Dedifferentiated amniotic fluid mesenchymal stem cell (primary cell): ENCODE data around the gene FAM228B.
"Not testable (repeated sequence)": the region's sequence is repeated elsewhere in the genome, so short reads cannot be mapped to it uniquely, and the experiment has no call there.

Experiments
- DNase-seq: peaks from one replicate; pipeline ENCODE4 v3.0.0-alpha.2; 2016; ENCODE audit errors: extremely low spot score

The FAM228B gene

GRCh38 chr2:24123195-24123921 lies at the start of gene FAM228B, which contains the start of gene PFN4:
Gene FAM228B (plus strand): TSS chr2:24123469. CDS start chr2:24124362, 893 bp downstream.
Gene PFN4 (minus strand): TSS chr2:24123334. CDS start chr2:24122535, 799 bp downstream.
- DNase-seq = peak; percentile 68

DNA sequence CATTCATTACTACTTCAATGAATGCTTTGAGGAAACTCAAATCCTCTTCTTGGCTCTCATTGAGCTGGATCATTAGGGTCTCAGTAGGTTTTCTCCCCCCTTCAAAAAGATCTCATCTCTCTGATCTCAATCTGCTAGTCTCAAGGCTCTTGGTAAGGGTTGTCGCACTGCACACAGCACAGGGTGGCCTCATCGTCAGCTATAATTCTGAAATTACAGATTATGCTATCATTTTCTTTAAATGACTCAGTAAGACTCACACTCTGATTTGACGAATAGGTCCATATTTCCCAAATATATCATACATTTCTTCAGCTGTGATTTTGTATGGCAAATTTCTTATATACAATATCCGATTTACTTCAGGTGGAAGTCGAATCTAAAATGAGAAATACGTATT lies 49.5 kb upstream of the FAM228B start:
- DNase-seq = no peak

DNA sequence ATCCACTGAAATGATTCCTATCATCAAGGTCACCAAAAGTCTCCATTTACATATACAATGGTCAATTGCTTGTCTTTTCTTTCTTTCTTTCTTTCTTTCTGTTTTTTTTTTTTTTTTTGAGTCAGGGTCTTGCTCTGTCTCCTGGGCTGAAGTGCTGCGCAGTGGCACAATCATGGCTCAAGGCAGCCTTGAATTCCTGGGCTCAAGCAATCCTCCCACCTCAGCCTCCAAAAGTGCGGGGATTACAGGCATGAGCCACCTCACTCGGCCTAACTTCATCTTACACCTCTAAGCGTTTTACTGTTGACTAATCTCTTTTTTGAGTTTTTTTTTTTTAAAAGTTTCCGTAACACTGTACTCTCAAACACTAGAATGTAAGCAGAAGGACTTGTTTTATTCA lies 48.0 kb upstream of the FAM228B start:
- DNase-seq = no peak

DNA sequence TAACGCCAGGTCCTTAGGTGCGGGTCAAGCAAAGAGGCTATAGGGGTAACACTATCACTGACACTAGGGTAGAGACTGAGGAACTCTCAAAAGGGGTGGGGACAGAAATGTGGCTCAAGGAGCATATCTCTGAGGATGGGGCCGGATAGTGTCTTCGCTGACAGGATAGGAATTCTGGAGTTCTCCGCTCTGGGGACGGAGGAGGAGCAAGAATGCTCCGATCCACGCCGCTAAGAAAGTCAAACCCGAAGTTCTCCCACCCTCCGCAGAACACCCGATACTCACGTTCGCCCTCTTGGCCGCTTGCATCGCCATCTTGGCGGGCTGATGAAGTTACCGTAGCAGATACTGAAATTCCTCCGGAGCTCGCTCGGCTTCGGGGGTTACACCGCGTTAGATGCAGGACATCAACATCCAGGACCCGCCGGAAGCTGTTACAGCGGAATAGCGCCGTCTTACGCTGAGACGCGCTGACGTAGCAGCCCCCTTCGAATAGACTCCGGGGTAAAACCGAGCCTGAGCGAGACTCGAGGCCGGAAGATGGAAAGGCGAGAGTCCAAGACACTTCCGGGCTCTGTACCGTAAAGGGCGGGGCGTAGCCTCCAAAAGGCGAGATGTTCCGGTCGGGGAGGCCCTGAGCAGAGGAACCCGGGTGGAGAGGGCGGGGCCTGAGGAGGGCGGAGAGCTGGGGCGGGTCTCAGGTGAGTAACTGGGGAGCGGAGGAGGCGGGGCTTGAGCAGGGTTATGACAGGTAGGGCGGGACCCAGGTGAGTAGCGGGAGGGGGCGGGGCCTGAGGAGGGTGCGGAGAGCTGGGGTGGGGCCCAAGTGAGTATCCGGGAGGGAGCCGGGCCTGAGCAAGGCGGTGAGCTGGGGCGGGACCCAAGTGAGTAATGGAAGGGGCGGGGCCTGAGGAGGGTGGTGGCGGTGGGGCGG lies 47.1 kb upstream of the FAM228B start, which contains the start of gene SF3B6:
Gene SF3B6 (minus strand): TSS at position 412 of the 934 bp plus-strand sequence. CDS start 97 bp downstream, at position 315.
- DNase-seq = peak; percentile 97

DNA sequence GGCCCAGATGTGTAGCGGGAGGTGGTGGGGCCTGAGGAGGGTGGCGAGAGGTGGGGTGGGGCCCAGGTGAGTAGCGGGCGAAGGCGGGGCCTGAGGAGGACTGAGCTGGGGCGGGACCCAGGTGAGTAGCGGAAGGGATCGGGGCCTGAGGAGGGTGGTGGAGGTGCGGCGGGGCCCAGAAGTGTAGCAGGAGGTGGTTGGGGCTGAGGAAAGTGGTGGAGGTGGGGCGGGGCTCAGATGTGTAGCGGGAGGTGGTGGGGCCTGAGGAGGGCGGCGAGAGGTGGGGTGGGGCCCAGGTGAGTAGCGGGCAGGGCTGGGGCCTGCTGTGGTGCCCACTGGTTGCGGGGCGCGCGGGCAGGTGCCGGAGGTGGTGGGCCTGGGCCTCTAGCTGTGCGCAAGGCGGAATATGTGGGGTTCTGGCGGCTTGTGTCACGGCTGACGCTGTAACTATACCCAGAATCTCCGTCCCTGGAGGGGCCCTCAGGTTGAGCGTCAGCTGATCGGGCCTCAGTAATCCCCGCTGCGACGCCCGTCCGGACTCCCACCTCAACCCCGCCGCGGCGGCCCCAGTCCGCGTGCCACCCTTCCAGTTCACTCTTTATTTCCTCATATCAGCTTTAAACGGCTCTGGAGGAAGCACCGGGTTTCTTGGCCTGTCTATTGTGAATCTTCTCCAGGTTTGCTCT lies 46.3 kb upstream of the FAM228B start:
- no peak for DNase-seq

DNA sequence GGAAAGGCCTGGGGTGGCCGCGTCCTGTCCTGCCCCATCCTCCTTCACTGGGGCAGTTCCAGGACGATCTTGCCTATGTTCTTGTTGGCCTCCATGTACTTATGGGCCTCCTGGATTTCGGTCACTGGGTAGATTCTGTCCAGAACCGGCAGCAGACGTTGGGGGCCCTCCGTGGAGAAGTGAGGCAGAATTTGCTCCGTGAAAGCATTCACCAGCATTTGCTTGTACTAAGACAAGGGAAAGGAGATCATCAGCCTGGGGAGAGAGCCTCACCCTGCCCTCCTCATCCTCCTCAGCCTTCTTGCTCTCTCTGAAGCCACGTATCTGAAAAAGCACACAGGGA lies 45.8 kb upstream of the FAM228B start:
- no peak for DNase-seq

DNA sequence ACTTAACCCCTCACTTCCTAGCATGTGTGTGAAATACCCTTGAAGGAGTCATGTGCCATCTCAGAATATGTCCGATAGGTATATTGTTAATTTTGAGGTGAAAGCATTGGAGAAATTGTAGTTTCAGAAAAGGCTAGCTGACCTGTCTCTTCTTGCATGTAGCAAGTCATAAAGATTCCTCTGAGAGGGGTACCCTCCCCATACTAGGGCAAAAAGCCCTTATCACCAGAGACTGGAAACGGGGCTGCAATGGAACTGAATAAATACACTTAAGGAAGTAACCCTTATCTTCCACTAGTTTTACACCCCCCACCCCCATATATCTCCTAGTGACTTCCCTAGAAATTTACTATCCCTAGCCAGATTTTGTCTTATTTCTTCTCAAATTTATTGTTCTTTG lies 45.4 kb upstream of the FAM228B start:
- DNase-seq = no peak

DNA sequence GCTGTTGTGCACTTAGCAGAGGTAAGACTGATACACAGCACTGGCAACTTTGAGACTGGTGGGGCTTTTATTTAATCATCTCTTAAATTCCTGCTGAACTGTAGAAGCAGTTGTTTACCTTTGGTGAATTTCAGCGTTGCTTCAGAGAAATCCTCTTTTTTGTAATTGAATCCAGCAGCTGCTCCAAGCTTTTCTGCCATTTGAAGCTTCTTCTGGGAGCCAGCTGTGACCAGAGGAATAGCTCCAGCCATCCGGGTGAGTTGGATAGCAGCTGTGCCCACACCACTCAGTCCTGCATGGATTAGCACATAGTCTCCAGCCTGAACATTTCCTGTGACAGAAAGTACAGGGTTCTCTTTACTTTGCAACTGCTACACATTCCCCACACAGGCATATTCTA lies 42.6 kb upstream of the FAM228B start:
- no peak for DNase-seq

- no peak for DNase-seq
These were observed 40.3 kb upstream of the FAM228B start for GRCh38 chr2:24082787-24083566.

- DNase-seq = peak; percentile 50
These were observed 39.5 kb upstream of the FAM228B start for GRCh38 chr2:24083567-24084385.

DNA sequence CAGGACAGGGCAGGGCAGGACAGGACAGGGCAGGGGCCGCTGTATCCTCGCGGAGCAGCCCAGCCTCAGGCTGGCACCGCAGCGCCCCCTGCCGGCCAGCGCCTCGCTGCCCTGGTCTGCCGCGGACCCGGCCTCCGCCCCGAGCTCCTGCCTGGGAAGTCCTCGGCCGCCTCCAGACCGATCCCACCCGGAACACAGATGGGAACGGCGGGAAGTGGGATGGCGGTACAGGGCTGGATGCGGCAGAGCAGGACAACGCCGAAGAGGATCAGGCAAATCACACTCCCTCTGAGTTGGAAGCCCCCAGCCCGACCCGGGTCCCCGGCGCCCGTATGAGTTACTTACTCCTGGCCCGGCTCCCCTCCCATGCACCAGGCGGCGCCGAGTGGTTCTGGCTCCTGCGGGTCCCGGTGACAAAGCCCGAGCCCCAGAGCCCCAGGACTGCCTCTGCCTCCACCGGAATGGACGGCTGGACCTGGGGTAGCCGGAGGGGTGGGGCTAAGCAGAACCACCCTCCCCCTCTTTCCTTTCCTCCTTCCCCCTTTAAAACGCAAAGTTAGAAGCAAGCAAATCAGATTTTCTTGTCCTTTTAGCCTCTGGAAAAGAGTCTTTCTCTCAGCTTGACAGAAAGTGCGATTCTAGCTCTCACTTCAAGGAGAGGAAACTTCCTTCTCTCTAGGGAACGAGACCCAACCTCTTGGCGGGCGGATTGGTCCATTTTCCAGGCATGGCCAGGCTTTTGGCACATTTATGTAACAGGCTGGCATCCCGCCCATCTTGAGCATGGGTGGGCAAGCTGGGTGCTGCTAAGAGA lies 38.7 kb upstream of the FAM228B start, which contains the start of gene TP53I3:
Gene TP53I3 (minus strand): TSS at position 449 of the 814 bp plus-strand sequence. CDS start 508 bp downstream, outside the sequence.
- DNase-seq = peak; percentile 80

GRCh38 chr2:24085200-24085489 lies 38.1 kb upstream of the FAM228B start:
- no peak for DNase-seq

- DNase-seq = no peak
These were observed 37.0 kb upstream of the FAM228B start for GRCh38 chr2:24086241-24086640.

GRCh38 chr2:24087032-24087431 lies 36.2 kb upstream of the FAM228B start:
- no peak for DNase-seq

DNA sequence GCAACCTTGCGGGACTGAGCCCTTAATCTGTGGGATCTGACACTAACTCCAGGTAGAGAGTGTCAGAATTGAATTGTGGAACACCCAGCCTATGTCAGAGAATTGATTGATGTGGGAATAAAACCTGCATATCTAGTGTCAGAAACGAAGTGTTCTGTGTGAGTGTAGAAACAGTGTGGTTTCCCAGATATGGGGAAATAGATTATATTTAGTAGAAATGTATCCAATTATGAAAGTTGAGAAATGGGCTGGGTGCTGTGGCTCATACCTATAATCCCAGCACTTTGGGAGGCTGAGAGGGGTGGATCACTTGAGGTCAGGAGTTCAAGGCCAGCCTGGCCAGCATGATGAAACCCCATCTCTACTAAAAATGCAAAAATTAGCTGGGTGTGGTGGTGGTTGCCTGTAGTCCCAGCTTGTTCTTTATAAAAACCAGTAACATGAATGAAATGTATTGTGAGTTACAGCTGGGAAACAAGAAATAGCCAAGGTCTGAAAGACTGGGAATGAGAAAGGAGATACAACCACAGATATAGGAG lies 34.4 kb upstream of the FAM228B start:
- DNase-seq = no peak

GRCh38 chr2:24093270-24093669 lies 30.0 kb upstream of the FAM228B start:
- DNase-seq = not testable (repeated sequence)

DNA sequence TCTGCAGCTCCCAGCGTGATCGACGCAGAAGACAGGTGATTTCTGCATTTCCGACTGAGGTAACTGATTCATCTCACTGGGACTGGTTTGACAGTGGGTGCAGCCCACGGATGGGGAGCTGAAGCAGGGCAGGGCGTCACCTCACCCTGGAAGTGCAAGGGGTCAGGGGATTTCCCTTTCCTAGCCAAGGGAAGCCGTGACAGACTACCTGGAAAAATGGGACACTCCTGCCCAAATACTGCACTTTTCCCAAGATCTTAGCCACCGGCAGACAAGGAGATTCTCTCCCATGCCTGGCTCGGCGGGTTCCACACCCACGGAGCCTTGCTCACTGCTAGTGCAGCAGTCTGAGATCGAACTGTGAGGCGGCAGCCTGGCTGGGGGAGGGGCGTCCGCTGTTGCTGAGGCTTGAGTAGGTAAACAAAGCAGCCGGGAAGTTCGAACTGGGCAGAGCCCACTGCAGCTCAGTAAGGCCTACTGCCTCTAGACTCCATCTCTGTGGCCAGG lies 28.0 kb upstream of the FAM228B start:
- DNase-seq = not testable (repeated sequence)

- not testable (repeated sequence) for DNase-seq
These were observed 22.5 kb upstream of the FAM228B start for GRCh38 chr2:24100732-24101131.

GRCh38 chr2:24101992-24102391 lies 21.3 kb upstream of the FAM228B start:
- DNase-seq = no peak
